SKM-1 treated with dmso at 0.1 percent for 144 hours (cell line): ENCODE results near the gene TGM2.

Experiments
- DNase-seq: peaks from one replicate; lab custom pipeline; 2025; ENCODE audit not compliant: unreplicated experiment; lab: John Stamatoyannopoulos, UW

TGM2 gene

GRCh38 chr20:38146628-38147027 is 18.4 kb downstream of the TGM2 start:
- DNase-seq, result no peak

- no peak for DNase-seq
Observed at GRCh38 chr20:38146156-38146555, 18.9 kb downstream of the TGM2 start.

- no peak for DNase-seq
Observed at GRCh38 chr20:38145729-38146075, 19.4 kb downstream of the TGM2 start.

- DNase-seq, result no peak
Observed at GRCh38 chr20:38144974-38145728, 19.9 kb downstream of the TGM2 start.

GRCh38 chr20:38144598-38144973 is 20.5 kb downstream of the TGM2 start:
- DNase-seq, result no peak

- DNase-seq, result peak; percentile 32
Observed at GRCh38 chr20:38143646-38144554, 21.2 kb downstream of the TGM2 start.

GRCh38 chr20:38143238-38143645 is 21.8 kb downstream of the TGM2 start:
- DNase-seq, result no peak

GRCh38 chr20:38141889-38142494 is 23.1 kb downstream of the TGM2 start:
- DNase-seq, result no peak

GRCh38 chr20:38141204-38141888 is 23.7 kb downstream of the TGM2 start:
- no peak for DNase-seq

GRCh38 chr20:38139977-38140753 is 24.9 kb downstream of the TGM2 start:
- no peak for DNase-seq

- no peak for DNase-seq
Observed at GRCh38 chr20:38139156-38139912, 25.7 kb downstream of the TGM2 start.

GRCh38 chr20:38138086-38138778 is 26.8 kb downstream of the TGM2 start:
- DNase-seq, result no peak

GRCh38 chr20:38137441-38138037 is 27.5 kb downstream of the TGM2 start:
- DNase-seq, result no peak

- DNase-seq, result no peak
Observed at GRCh38 chr20:38136421-38137245, 28.4 kb downstream of the TGM2 start.

GRCh38 chr20:38135651-38136420 is 29.2 kb downstream of the TGM2 start:
- no peak for DNase-seq

- no peak for DNase-seq
Observed at GRCh38 chr20:38135271-38135650, 29.8 kb downstream of the TGM2 start.
